Neural progenitor cell (in vitro differentiated cells): ENCODE data around the gene SNAI3. TPM values are rescaled to one million over a fixed set of nuclear protein-coding genes. Genes with fewer than 3 reads are reported as not detected.

ENCODE experiments used
- DNase-seq: peaks from one replicate; pipeline ENCODE4 v3.0.0-alpha.2; 2016; ENCODE audit warnings: low spot score
- H2AFZ ChIP-seq: fragments of 200-600 bp; sonication (generic); replicated peaks from 2 replicates; pipeline ENCODE4 v1.6.1; 2016; ENCODE audit warnings: antibody characterized with exemption
- H3F3A ChIP-seq: fragments of 200-600 bp; sonication (generic); 2 replicates; pipeline ENCODE4 v1.6.1; 2016; ENCODE audit warnings: antibody characterized with exemption, low read depth
- H3K27ac ChIP-seq: fragments of 200-600 bp; sonication (generic); 2 replicates; pipeline ENCODE4 v1.5.1; 2016; ENCODE audit warnings: mild to moderate bottlenecking
- H3K27me3 ChIP-seq: fragments of 200-600 bp; sonication (generic); 2 replicates; pipeline ENCODE4 v1.6.1; 2016; ENCODE audit warnings: mild to moderate bottlenecking, moderate library complexity
- H3K36me3 ChIP-seq: fragments of 200-600 bp; sonication (generic); 2 replicates; pipeline ENCODE4 v1.5.1; 2016
- H3K4me1 ChIP-seq: fragments of 200-600 bp; sonication (generic); 2 replicates; pipeline ENCODE4 v1.6.1; 2016; ENCODE audit warnings: mixed run types
- H3K4me2 ChIP-seq: fragments of 200-600 bp; sonication (generic); 2 replicates; pipeline ENCODE4 v1.6.1; 2016
- H3K4me3 ChIP-seq: fragments of 200-600 bp; sonication (generic); 2 replicates; pipeline ENCODE4 v1.5.1; 2016
- H3K79me2 ChIP-seq: fragments of 200-600 bp; sonication (generic); 2 replicates; pipeline ENCODE4 v1.6.1; 2016; ENCODE audit warnings: low read depth
- H3K9ac ChIP-seq: fragments of 200-600 bp; sonication (generic); 2 replicates; pipeline ENCODE4 v1.6.1; 2016
- H3K9me3 ChIP-seq: fragments of 200-600 bp; sonication (generic); 2 replicates; pipeline ENCODE4 v1.5.1; 2016; ENCODE audit warnings: low read depth
- H4K20me1 ChIP-seq: fragments of 200-600 bp; sonication (generic); 2 replicates; pipeline ENCODE4 v1.6.1; 2016; ENCODE audit warnings: low read depth
- H3K27ac Mint-ChIP-seq: 3 replicates; pipeline ENCODE4 v1.8.0; 2021; ENCODE audit warnings: mixed read lengths
- H3K27me3 Mint-ChIP-seq: 2 replicates; pipeline ENCODE4 v1.8.0; 2022; ENCODE audit warnings: low read depth, mild to moderate bottlenecking, inconsistent platforms, moderate library complexity, mixed read lengths; ENCODE audit not compliant: insufficient read depth
- H3K36me3 Mint-ChIP-seq: 3 replicates; pipeline ENCODE4 v1.8.0; 2021; ENCODE audit warnings: mixed read lengths
- H3K4me1 Mint-ChIP-seq: 3 replicates; pipeline ENCODE4 v1.8.0; 2021; ENCODE audit warnings: mixed read lengths
- H3K4me3 Mint-ChIP-seq: 3 replicates; pipeline ENCODE4 v1.8.0; 2021; ENCODE audit warnings: mild to moderate bottlenecking, moderate library complexity, mixed read lengths
- H3K9me3 Mint-ChIP-seq: 3 replicates; pipeline ENCODE4 v1.8.0; 2020; ENCODE audit warnings: mixed read lengths
- EZH2 ChIP-seq: fragments of 200-600 bp; sonication (generic); IDR thresholded peaks from 2 replicates; pipeline ENCODE4 v1.6.1; 2017; ENCODE audit warnings: antibody characterized with exemption, mild to moderate bottlenecking, moderate library complexity
- EZH2phosphoT487 ChIP-seq: fragments of 200-600 bp; sonication (generic); IDR thresholded peaks from 2 replicates; pipeline ENCODE4 v1.6.1; 2017; ENCODE audit warnings: antibody characterized with exemption
- total RNA-seq: library from RNA; depleted of rRNA; stranded (reverse); fragments of >200 nt; gene quantifications from 2 replicates; pipeline ENCODE4 v1.2.3, GENCODE V29; 2015; ENCODE audit warnings: low replicate concordance
- TF ChIP-seq, protein P1 (sequence below): fragments of 200-600 bp; sonication (generic); IDR thresholded peaks from 2 replicates; pipeline ENCODE4 v1.5.1; 2017; ENCODE audit warnings: antibody characterized with exemption, mild to moderate bottlenecking

Gene SNAI3
- total RNA-seq, 1 donor from 2014 or later = not detected

GRCh38 chr16:88716201-88716600 is 29.9 kb upstream of the SNAI3 start:
- Mint-ChIP-seq H3K36me3 (peaks cover 3% of the 10 kb centered on the region), H3K27ac (no peak overlapping the region), H3K4me3 (no peak overlapping the region), H3K27me3 (peaks cover 2% of the 10 kb centered on the region), H3K4me1 (no peaks in the 10 kb centered on the region), H3K9me3 (no peaks in the 10 kb centered on the region)
- H3F3A ChIP-seq = no peaks in the 10 kb centered on the region
- no peak for DNase-seq
- H3K27ac ChIP-seq = no peak overlapping the region
- no peak overlapping the region for H2AFZ ChIP-seq
- no peaks in the 10 kb centered on the region for H4K20me1 ChIP-seq
- H3K9ac ChIP-seq = no peak overlapping the region
- no peaks in the 10 kb centered on the region for H3K9me3 ChIP-seq
- H3K79me2 ChIP-seq = no peaks in the 10 kb centered on the region
- TF ChIP-seq, protein P1, sequence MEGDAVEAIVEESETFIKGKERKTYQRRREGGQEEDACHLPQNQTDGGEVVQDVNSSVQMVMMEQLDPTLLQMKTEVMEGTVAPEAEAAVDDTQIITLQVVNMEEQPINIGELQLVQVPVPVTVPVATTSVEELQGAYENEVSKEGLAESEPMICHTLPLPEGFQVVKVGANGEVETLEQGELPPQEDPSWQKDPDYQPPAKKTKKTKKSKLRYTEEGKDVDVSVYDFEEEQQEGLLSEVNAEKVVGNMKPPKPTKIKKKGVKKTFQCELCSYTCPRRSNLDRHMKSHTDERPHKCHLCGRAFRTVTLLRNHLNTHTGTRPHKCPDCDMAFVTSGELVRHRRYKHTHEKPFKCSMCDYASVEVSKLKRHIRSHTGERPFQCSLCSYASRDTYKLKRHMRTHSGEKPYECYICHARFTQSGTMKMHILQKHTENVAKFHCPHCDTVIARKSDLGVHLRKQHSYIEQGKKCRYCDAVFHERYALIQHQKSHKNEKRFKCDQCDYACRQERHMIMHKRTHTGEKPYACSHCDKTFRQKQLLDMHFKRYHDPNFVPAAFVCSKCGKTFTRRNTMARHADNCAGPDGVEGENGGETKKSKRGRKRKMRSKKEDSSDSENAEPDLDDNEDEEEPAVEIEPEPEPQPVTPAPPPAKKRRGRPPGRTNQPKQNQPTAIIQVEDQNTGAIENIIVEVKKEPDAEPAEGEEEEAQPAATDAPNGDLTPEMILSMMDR = no peak
- TF ChIP-seq EZH2phosphoT487 (no peak), EZH2 (no peak)
- H3K27me3 ChIP-seq = no peaks in the 10 kb centered on the region
- no peak overlapping the region for H3K4me3 ChIP-seq
- H3K4me1 ChIP-seq = no peaks in the 10 kb centered on the region
- no peaks in the 10 kb centered on the region for H3K36me3 ChIP-seq
- no peak overlapping the region for H3K4me2 ChIP-seq

DNA sequence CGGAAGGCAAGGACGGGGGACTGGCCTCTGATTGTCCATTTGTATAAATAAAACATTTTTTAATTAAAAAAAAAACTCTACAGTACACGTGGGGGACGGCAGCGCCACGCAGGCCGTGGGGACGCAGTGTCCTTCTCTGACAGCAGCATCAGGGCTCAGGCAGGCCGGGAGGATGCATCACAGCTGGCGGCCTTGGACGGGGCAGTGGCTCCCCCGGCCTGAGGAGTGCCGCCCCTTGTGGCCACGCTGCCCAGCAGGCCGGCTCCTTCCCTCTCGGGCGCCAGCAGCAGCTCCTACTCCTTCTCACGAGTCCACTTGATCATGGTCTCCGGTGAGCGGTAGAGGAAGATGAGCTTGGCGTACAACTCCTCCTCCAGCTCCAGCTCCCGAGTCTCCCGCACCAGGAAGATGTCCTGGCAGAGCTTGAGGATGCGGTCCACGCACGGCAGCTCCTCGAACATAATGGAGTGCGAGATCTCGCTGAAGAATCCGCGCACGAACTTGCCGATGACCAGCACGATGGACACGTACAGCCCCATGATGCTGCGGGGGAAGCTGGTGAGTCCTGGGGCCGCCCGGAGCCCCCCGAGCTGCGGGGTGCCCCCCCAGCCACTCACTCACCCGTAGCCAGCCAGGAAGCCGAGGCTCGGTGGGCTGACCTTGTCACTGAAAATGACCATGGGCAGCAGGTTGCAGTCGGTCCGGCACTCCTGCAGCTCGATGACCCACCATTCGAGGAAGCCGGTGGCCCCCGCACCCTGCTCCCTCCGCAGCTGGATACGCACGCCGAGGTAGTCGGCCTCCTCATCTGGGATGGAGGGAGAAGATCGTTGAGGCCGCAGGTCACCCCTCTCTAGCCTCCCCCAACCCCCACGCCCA is 29.2 kb upstream of the SNAI3 start:
- no peaks in the 10 kb centered on the region for H3K36me3 ChIP-seq
- H3K4me3 ChIP-seq = no peak overlapping the region
- H3K27ac ChIP-seq = no peak overlapping the region
- H3K9me3 ChIP-seq = no peaks in the 10 kb centered on the region
- H3K4me2 ChIP-seq = no peak overlapping the region
- Mint-ChIP-seq H3K4me1 (no peaks in the 10 kb centered on the region), H3K27me3 (peaks cover 2% of the 10 kb centered on the region), H3K4me3 (no peak overlapping the region), H3K9me3 (no peaks in the 10 kb centered on the region), H3K36me3 (peaks cover 3% of the 10 kb centered on the region), H3K27ac (no peak overlapping the region)
- no peak overlapping the region for H3K9ac ChIP-seq
- H2AFZ ChIP-seq = no peak overlapping the region
- H4K20me1 ChIP-seq = no peaks in the 10 kb centered on the region
- H3K79me2 ChIP-seq = no peaks in the 10 kb centered on the region
- no peaks in the 10 kb centered on the region for H3K4me1 ChIP-seq
- no peak for DNase-seq
- TF ChIP-seq EZH2phosphoT487 = no peak
- TF ChIP-seq, protein P1 = no peak
- TF ChIP-seq EZH2 = no peak
- H3K27me3 ChIP-seq = no peaks in the 10 kb centered on the region
- H3F3A ChIP-seq = no peaks in the 10 kb centered on the region

GRCh38 chr16:88714420-88715302 is 28.4 kb upstream of the SNAI3 start:
- Histone ChIP-seq H2AFZ (no peak overlapping the region), H3K4me3 (no peak overlapping the region), H3K36me3 (no peaks in the 10 kb centered on the region), H3K4me2 (no peak overlapping the region), H3K27ac (no peak overlapping the region), H3K27me3 (no peaks in the 10 kb centered on the region), H3K79me2 (no peaks in the 10 kb centered on the region), H3K4me1 (no peaks in the 10 kb centered on the region), H3K9me3 (no peaks in the 10 kb centered on the region), H3K9ac (no peak overlapping the region), H4K20me1 (no peaks in the 10 kb centered on the region), H3F3A (no peaks in the 10 kb centered on the region)
- no peaks in the 10 kb centered on the region for H3K4me1 Mint-ChIP-seq
- no peak overlapping the region for H3K27ac Mint-ChIP-seq
- peaks cover 2% of the 10 kb centered on the region for H3K27me3 Mint-ChIP-seq
- no peak overlapping the region for H3K4me3 Mint-ChIP-seq
- no peak for TF ChIP-seq EZH2
- TF ChIP-seq EZH2phosphoT487 = no peak
- TF ChIP-seq, protein P1 = no peak
- no peaks in the 10 kb centered on the region for H3K9me3 Mint-ChIP-seq
- peaks cover 3% of the 10 kb centered on the region for H3K36me3 Mint-ChIP-seq
- no peak for DNase-seq
